Effector CD8-positive, alpha-beta T cell (primary cell): ENCODE data around the gene IRX6.

Experiments
- DNase-seq: peaks from one replicate; lab custom pipeline; 2025; lab: John Stamatoyannopoulos, UW
- total RNA-seq, 4 experiments: gene quantifications; one replicate each; lab custom pipeline; 2026; lab: John Stamatoyannopoulos, UW

The IRX6 gene
- 0 reads per million in 4 experiments for total RNA-seq

- DNase-seq: no peak
These were observed at the start of gene IRX6 for GRCh38 chr16:55323637-55324271. IRX6 (plus strand) TSS chr16:55324203; CDS start chr16:55325092, 889 bp downstream.

GRCh38 chr16:55274391-55274790, 49.6 kb upstream of the IRX6 start:
- DNase-seq: no peak

- DNase-seq: no peak
These were observed 48.8 kb upstream of the IRX6 start for GRCh38 chr16:55275167-55275566.

GRCh38 chr16:55275869-55276268, 48.1 kb upstream of the IRX6 start:
- no peak for DNase-seq

- no peak for DNase-seq
These were observed 46.5 kb upstream of the IRX6 start for GRCh38 chr16:55277536-55277935.

GRCh38 chr16:55279598-55279997, 44.4 kb upstream of the IRX6 start:
- no peak for DNase-seq

- DNase-seq: no peak
These were observed 43.4 kb upstream of the IRX6 start for GRCh38 chr16:55280587-55280986.

- DNase-seq: no peak
These were observed 41.6 kb upstream of the IRX6 start for GRCh38 chr16:55282441-55282840.

- DNase-seq: no peak
These were observed 39.9 kb upstream of the IRX6 start for GRCh38 chr16:55283812-55284717.

GRCh38 chr16:55284718-55285099, 39.3 kb upstream of the IRX6 start:
- no peak for DNase-seq

GRCh38 chr16:55285586-55285985, 38.4 kb upstream of the IRX6 start:
- no peak for DNase-seq

- no peak for DNase-seq
These were observed 34.6 kb upstream of the IRX6 start for GRCh38 chr16:55289353-55289752.

GRCh38 chr16:55291847-55292246, 32.2 kb upstream of the IRX6 start:
- no peak for DNase-seq

GRCh38 chr16:55292491-55292890, 31.5 kb upstream of the IRX6 start:
- DNase-seq: no peak

- no peak for DNase-seq
These were observed 29.9 kb upstream of the IRX6 start for GRCh38 chr16:55294129-55294528.

- DNase-seq: no peak
These were observed 29.1 kb upstream of the IRX6 start for GRCh38 chr16:55294931-55295342.

- DNase-seq: no peak
These were observed 26.7 kb upstream of the IRX6 start for GRCh38 chr16:55297062-55297909.

GRCh38 chr16:55297910-55298479, 26.0 kb upstream of the IRX6 start:
- DNase-seq: no peak

GRCh38 chr16:55301385-55302008, 22.5 kb upstream of the IRX6 start:
- DNase-seq: no peak

- no peak for DNase-seq
These were observed 21.4 kb upstream of the IRX6 start for GRCh38 chr16:55302635-55303034.

- DNase-seq: no peak
These were observed 15.0 kb upstream of the IRX6 start for GRCh38 chr16:55308973-55309372.
